Stimulated activated CD8-positive, alpha-beta memory T cell treated with anti-CD3 and anti-CD28 coated beads, Interleukin-7, amount 100 ng/mL, for 48 hours (primary cell): Measurements from ENCODE around the gene LSAMP.
"Not testable (repeated sequence)": the region's sequence is repeated elsewhere in the genome, so short reads cannot be mapped to it uniquely, and the experiment has no call there.

ENCODE experiments used
- DNase-seq, 2 donors: peaks; one replicate each; pipeline ENCODE4 v3.0.0-alpha.2; 2020; ENCODE audit warnings: low read depth in 1 of 2; ENCODE audit errors: extremely low read depth in 1 of 2

Gene LSAMP

GRCh38 chr3:116129187-116129946 lies 315.9 kb downstream of the LSAMP start:
- DNase-seq, result no peak

GRCh38 chr3:116127464-116127863 lies 317.8 kb downstream of the LSAMP start:
- DNase-seq, result no peak

GRCh38 chr3:116124166-116124565 lies 321.1 kb downstream of the LSAMP start:
- DNase-seq, result no peak

GRCh38 chr3:116118475-116119169 lies 326.7 kb downstream of the LSAMP start:
- DNase-seq, result no peak

GRCh38 chr3:116114586-116114985 lies 330.7 kb downstream of the LSAMP start:
- DNase-seq, result no peak

GRCh38 chr3:116112696-116113095 lies 332.6 kb downstream of the LSAMP start:
- no peak for DNase-seq

GRCh38 chr3:116111765-116112164 lies 333.5 kb downstream of the LSAMP start:
- DNase-seq, result no peak

- DNase-seq, result no peak
Measured at GRCh38 chr3:116103868-116104530, 341.3 kb downstream of the LSAMP start.

GRCh38 chr3:116102037-116102436 lies 343.2 kb downstream of the LSAMP start:
- DNase-seq, result no peak

GRCh38 chr3:116097226-116097625 lies 348.1 kb downstream of the LSAMP start:
- no peak for DNase-seq

- no peak for DNase-seq
Measured at GRCh38 chr3:116096631-116097030, 348.7 kb downstream of the LSAMP start.

- no peak for DNase-seq
Measured at GRCh38 chr3:116093374-116093773, 351.9 kb downstream of the LSAMP start.

GRCh38 chr3:116087426-116087825 lies 357.9 kb downstream of the LSAMP start:
- no peak for DNase-seq

- DNase-seq, result no peak
Measured at GRCh38 chr3:116084999-116085791, 360.1 kb downstream of the LSAMP start.

GRCh38 chr3:116083683-116084082 lies 361.6 kb downstream of the LSAMP start:
- no peak for DNase-seq

- DNase-seq, result no peak
Measured at GRCh38 chr3:116078561-116078960, 366.7 kb downstream of the LSAMP start.

- no peak for DNase-seq
Measured at GRCh38 chr3:116077557-116077956, 367.7 kb downstream of the LSAMP start.

- no peak for DNase-seq
Measured at GRCh38 chr3:116077059-116077458, 368.2 kb downstream of the LSAMP start.

- not testable (repeated sequence) for DNase-seq
Measured at GRCh38 chr3:116070516-116071278, 374.6 kb downstream of the LSAMP start.

GRCh38 chr3:116070061-116070460 lies 375.2 kb downstream of the LSAMP start:
- DNase-seq, result no peak
